SK-N-SH (cell line): ENCODE measurements around the gene SMARCD1. TPM values are rescaled to one million over a fixed set of nuclear protein-coding genes. Genes with fewer than 3 reads are reported as not detected.

Experiments used
- CTCF ChIA-PET: fragments of 300-600, 350-600 bp; formaldehyde crosslinking; extraction: SDS; loops from one replicate; lab custom pipeline; 2021; lab: Yijun Ruan, JAX
- POLR2A ChIA-PET: fragments of 350-600 bp; sonication (Branson Sonifier 250); formaldehyde crosslinking; extraction: SDS; loops from one replicate; lab custom pipeline; 2020; ENCODE audit warnings: antibody characterized with exemption, inconsistent platforms; lab: Yijun Ruan, JAX
- DNase-seq: peaks from one replicate; pipeline ENCODE4 v3.0.0; 2012
- H2AFZ ChIP-seq: fragments of 200-600 bp; sonication (generic); 2 replicates; pipeline ENCODE4 v1.8.1; 2016; ENCODE audit warnings: antibody characterized with exemption, mild to moderate bottlenecking, low read depth
- H3F3A ChIP-seq: fragments of 200-600 bp; sonication (generic); replicated peaks from 2 replicates; pipeline ENCODE3; 2016; ENCODE audit warnings: antibody characterized with exemption, mild to moderate bottlenecking; ENCODE audit not compliant: insufficient read depth
- H3K27ac ChIP-seq, 2 experiments: fragments of 200-500 bp in 1 of 2; fragments of 200-600 bp in 1 of 2; sonication (Bioruptor generic) in 1 of 2; sonication (generic), shearing (Covaris generic) in 1 of 2; 2 replicates each; pipeline versions ENCODE4 v1.5.1 to v1.6.1; 2014 to 2016; ENCODE audit warnings: low read depth in 2 of 2, inconsistent platforms in 1 of 2, low read length in 1 of 2, mild to moderate bottlenecking in 1 of 2, mixed read lengths in 1 of 2
- H3K27me3 ChIP-seq: fragments of 200-600 bp; sonication (generic), shearing (Covaris generic); 2 replicates; pipeline ENCODE4 v1.6.1; 2016; ENCODE audit warnings: mixed run types; ENCODE audit not compliant: insufficient read depth
- H3K36me3 ChIP-seq, 2 experiments: fragments of 200-500 bp in 1 of 2; fragments of 200-600 bp in 1 of 2; sonication (Bioruptor generic) in 1 of 2; sonication (generic) in 1 of 2; replicated peaks in 1 of 2; 2 replicates each; pipeline versions ENCODE3 to v1.5.1; 2014 to 2016; ENCODE audit warnings: low read length in 1 of 2, mild to moderate bottlenecking in 1 of 2; ENCODE audit not compliant: insufficient read depth in 2 of 2, control insufficient read depth in 1 of 2
- H3K4me1 ChIP-seq, 2 experiments: fragments of 200-500 bp in 1 of 2; fragments of 200-600 bp in 1 of 2; sonication (Bioruptor generic) in 1 of 2; sonication (generic), shearing (Covaris generic) in 1 of 2; 2 replicates each; pipeline versions ENCODE4 v1.5.1 to v1.6.1; 2014 to 2016; ENCODE audit warnings: low read depth in 1 of 2, low read length in 1 of 2, mixed run types in 1 of 2; ENCODE audit not compliant: insufficient read depth in 2 of 2, control insufficient read depth in 1 of 2
- H3K4me2 ChIP-seq: fragments of 200-600 bp; sonication (generic), shearing (Covaris generic); 2 replicates; pipeline ENCODE4 v1.6.1; 2017; ENCODE audit warnings: mixed run types
- H3K4me3 ChIP-seq, 2 experiments: fragments of 200-500 bp in 1 of 2; fragments of 200-600 bp in 1 of 2; sonication (Bioruptor generic) in 1 of 2; sonication (generic), shearing (Covaris generic) in 1 of 2; 2 replicates each; pipeline versions ENCODE4 v1.5.1 to v1.8.1; 2014 to 2016; ENCODE audit warnings: low read depth in 2 of 2, inconsistent platforms in 1 of 2, low read length in 1 of 2, mild to moderate bottlenecking in 1 of 2, mixed read lengths in 1 of 2, moderate library complexity in 1 of 2
- H3K79me2 ChIP-seq: fragments of 200-600 bp; sonication (generic); 2 replicates; pipeline ENCODE4 v1.8.1; 2017; ENCODE audit warnings: mild to moderate bottlenecking; ENCODE audit not compliant: insufficient read depth
- H3K9ac ChIP-seq: fragments of 200-600 bp; sonication (generic); 2 replicates; pipeline ENCODE4 v1.6.1; 2017; ENCODE audit warnings: mixed run types
- H3K9me2 ChIP-seq: fragments of 200-600 bp; sonication (generic); 2 replicates; pipeline ENCODE4 v1.6.1; 2017; ENCODE audit warnings: mixed run types
- H3K9me3 ChIP-seq: fragments of 200-600 bp; sonication (generic); 2 replicates; pipeline ENCODE4 v1.6.1; 2017; ENCODE audit warnings: mixed run types, mild to moderate bottlenecking, moderate library complexity
- H4K20me1 ChIP-seq: fragments of 200-600 bp; sonication (generic); 2 replicates; pipeline ENCODE4 v1.6.1; 2017; ENCODE audit warnings: mild to moderate bottlenecking, mixed run types; ENCODE audit not compliant: insufficient read depth
- CHD2 ChIP-seq: fragments of 150-350 bp; IDR thresholded peaks from 2 replicates; pipeline ENCODE4 v1.6.1; 2018; ENCODE audit warnings: low read length; ENCODE audit not compliant: partially characterized antibody
- EP300 ChIP-seq, 2 experiments: IDR thresholded peaks; 2 replicates each; pipeline versions ENCODE4 v1.4.0 to v1.6.1; 2012; ENCODE audit warnings: borderline replicate concordance in 1 of 2, low read depth in 1 of 2, low read length in 1 of 2
- EZH2phosphoT487 ChIP-seq: fragments of 200-600 bp; sonication (generic); IDR thresholded peaks from 2 replicates; pipeline ENCODE4 v1.6.1; 2017; ENCODE audit warnings: low read depth, mixed run types, mild to moderate bottlenecking, antibody characterized with exemption, moderate library complexity, borderline replicate concordance
- FOSL2 ChIP-seq: IDR thresholded peaks from 2 replicates; pipeline ENCODE4 v1.4.0; 2012; ENCODE audit warnings: low read depth, mild to moderate bottlenecking, moderate library complexity, borderline replicate concordance
- FOXM1 ChIP-seq: IDR thresholded peaks from 2 replicates; pipeline ENCODE4 v1.4.0; 2012; ENCODE audit warnings: low read depth, mild to moderate bottlenecking
- GABPA ChIP-seq: IDR thresholded peaks from 2 replicates; pipeline ENCODE4 v1.4.0; 2012; ENCODE audit warnings: low read depth, mild to moderate bottlenecking
- GATA2 ChIP-seq: sonication (generic); formaldehyde crosslinking; IDR thresholded peaks from 2 replicates; pipeline ENCODE4 v1.5.0; 2020; ENCODE audit warnings: mild to moderate bottlenecking, missing genetic modification reagents
- JUND ChIP-seq: IDR thresholded peaks from 2 replicates; pipeline ENCODE4 v1.4.0; 2012
- MAX ChIP-seq: IDR thresholded peaks from 2 replicates; pipeline ENCODE4 v1.4.0; 2012; ENCODE audit warnings: low read depth
- MXI1 ChIP-seq: IDR thresholded peaks from 2 replicates; pipeline ENCODE4 v1.6.1; 2012; ENCODE audit warnings: mild to moderate bottlenecking, low read depth, low read length, improper control_type of control experiment
- NRF1 ChIP-seq: IDR thresholded peaks from 2 replicates; pipeline ENCODE4 v1.6.1; 2012; ENCODE audit warnings: low read depth, mild to moderate bottlenecking, low read length
- POLR2AphosphoS5 ChIP-seq: IDR thresholded peaks from 2 replicates; pipeline ENCODE4 v1.6.1; 2012; ENCODE audit warnings: low read depth, low read length
- RAD21 ChIP-seq: IDR thresholded peaks from 2 replicates; pipeline ENCODE4 v1.6.1; 2012; ENCODE audit warnings: mild to moderate bottlenecking, low read length
- RFX5 ChIP-seq: IDR thresholded peaks from 2 replicates; pipeline ENCODE4 v1.6.1; 2012; ENCODE audit warnings: mild to moderate bottlenecking, improper control_type of control experiment, low read length
- RXRA ChIP-seq: IDR thresholded peaks from 2 replicates; pipeline ENCODE4 v1.4.0; 2012; ENCODE audit warnings: low read depth, mild to moderate bottlenecking, borderline replicate concordance
- TCF12 ChIP-seq: IDR thresholded peaks from 2 replicates; pipeline ENCODE4 v1.4.0; 2012
- TEAD4 ChIP-seq: IDR thresholded peaks from 2 replicates; pipeline ENCODE4 v1.4.0; 2012; ENCODE audit warnings: mild to moderate bottlenecking, borderline replicate concordance; ENCODE audit not compliant: insufficient read depth
- ZBTB33 ChIP-seq: IDR thresholded peaks from 2 replicates; pipeline ENCODE4 v1.4.0; 2012; ENCODE audit warnings: low read depth, borderline replicate concordance
- WGBS: methylation state at CpG from one replicate; pipeline ENCODE4 v1.1.6; 2017; ENCODE audit warnings: low lambda C conversion rate; 5-methylcytosine and 5-hydroxymethylcytosine counted together
- polyA plus RNA-seq, 3 experiments: library from polyadenylated mRNA; depleted of rRNA; stranded (reverse); fragments of >200 nt; gene quantifications; 2 replicates each; pipeline ENCODE4 v1.2.3, GENCODE V29; 2012
- TF ChIP-seq, protein P1 (sequence below): IDR thresholded peaks from 2 replicates; pipeline ENCODE4 v1.6.1; 2012; ENCODE audit warnings: mild to moderate bottlenecking, low read depth, low read length, moderate library complexity

Gene SMARCD1
- polyA plus RNA-seq, 1 of the 3 experiments (the other 2 are of a cell fraction): 58.5 TPM

GRCh38 chr12:50056639-50056976, 28.5 kb upstream of the SMARCD1 start:
- peaks cover 7% of the 10 kb centered on the region for H3K27me3 ChIP-seq

More at GRCh38 chr12:50056639-50056976, 28.5 kb upstream of the SMARCD1 start:
- ChIA-PET POLR2A (interaction anchor here (0.7 to 1.0 kb wide), 2 partner anchors 73 to 88 kb away, joined by 3 read pairs; no protein-coding TSS in a partner anchor), CTCF (interaction anchor here (0.7 to 37.6 kb wide), 33 partner anchors 12 to 307 kb away, joined by 3 to 1401 read pairs (median 6); partner anchors contain the start of genes AQP5, AQP6, COX14 and RACGAP1)
- peaks cover 7% of the 10 kb centered on the region for H3F3A ChIP-seq
- peaks cover 7 to 29% of the 10 kb centered on the region in 2 experiments; a peak in 2 of 4 replicates for H3K4me1 ChIP-seq
- 83% methylated on average over 3 of the region's 3 CpGs for WGBS
- H2AFZ ChIP-seq: peak overlapping the region; percentile 84; the same call in 1 of the 2 replicates
- no peaks in the 10 kb centered on the region for H3K79me2 ChIP-seq
- no peaks in the 10 kb centered on the region for H4K20me1 ChIP-seq
- H3K9me2 ChIP-seq: no peaks in the 10 kb centered on the region
- H3K9me3 ChIP-seq: no peaks in the 10 kb centered on the region
- DNase-seq: no peak
- peaks cover 0 to 4% of the 10 kb centered on the region in 2 experiments for H3K36me3 ChIP-seq
- H3K4me3 ChIP-seq: peak overlapping the region; percentile 64 to 71
- H3K27ac ChIP-seq: no peak overlapping the region
- peak overlapping the region; percentile 63; the same call in 1 of the 2 replicates for H3K9ac ChIP-seq
- TF ChIP-seq GABPA: no peak
- TF ChIP-seq RXRA: no peak
- no peak for TF ChIP-seq FOXM1
- no peak for TF ChIP-seq JUND
- TF ChIP-seq TEAD4: no peak
- TF ChIP-seq MAX: no peak
- no peak for TF ChIP-seq RFX5
- no peak for TF ChIP-seq MXI1
- no peak for TF ChIP-seq GATA2 (CRISPR knock-in tag)
- TF ChIP-seq, protein P1, sequence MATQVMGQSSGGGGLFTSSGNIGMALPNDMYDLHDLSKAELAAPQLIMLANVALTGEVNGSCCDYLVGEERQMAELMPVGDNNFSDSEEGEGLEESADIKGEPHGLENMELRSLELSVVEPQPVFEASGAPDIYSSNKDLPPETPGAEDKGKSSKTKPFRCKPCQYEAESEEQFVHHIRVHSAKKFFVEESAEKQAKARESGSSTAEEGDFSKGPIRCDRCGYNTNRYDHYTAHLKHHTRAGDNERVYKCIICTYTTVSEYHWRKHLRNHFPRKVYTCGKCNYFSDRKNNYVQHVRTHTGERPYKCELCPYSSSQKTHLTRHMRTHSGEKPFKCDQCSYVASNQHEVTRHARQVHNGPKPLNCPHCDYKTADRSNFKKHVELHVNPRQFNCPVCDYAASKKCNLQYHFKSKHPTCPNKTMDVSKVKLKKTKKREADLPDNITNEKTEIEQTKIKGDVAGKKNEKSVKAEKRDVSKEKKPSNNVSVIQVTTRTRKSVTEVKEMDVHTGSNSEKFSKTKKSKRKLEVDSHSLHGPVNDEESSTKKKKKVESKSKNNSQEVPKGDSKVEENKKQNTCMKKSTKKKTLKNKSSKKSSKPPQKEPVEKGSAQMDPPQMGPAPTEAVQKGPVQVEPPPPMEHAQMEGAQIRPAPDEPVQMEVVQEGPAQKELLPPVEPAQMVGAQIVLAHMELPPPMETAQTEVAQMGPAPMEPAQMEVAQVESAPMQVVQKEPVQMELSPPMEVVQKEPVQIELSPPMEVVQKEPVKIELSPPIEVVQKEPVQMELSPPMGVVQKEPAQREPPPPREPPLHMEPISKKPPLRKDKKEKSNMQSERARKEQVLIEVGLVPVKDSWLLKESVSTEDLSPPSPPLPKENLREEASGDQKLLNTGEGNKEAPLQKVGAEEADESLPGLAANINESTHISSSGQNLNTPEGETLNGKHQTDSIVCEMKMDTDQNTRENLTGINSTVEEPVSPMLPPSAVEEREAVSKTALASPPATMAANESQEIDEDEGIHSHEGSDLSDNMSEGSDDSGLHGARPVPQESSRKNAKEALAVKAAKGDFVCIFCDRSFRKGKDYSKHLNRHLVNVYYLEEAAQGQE: no peak
- no peak for TF ChIP-seq NRF1
- TF ChIP-seq EZH2phosphoT487: no peak
- no peak for TF ChIP-seq POLR2AphosphoS5
- no peak for TF ChIP-seq RAD21
- TF ChIP-seq FOSL2: no peak
- no peak for TF ChIP-seq EP300 (IDR thresholded peaks at IDR 0.05; ENCODE audit: borderline replicate concordance in 1 of 2, low read depth in 1 of 2, low read length in 1 of 2)
- TF ChIP-seq TCF12: no peak
- TF ChIP-seq ZBTB33: no peak
- TF ChIP-seq CHD2: no peak
- peak overlapping the region; percentile 77 for H3K4me2 ChIP-seq
